ENCODE measurements around the gene MYCBP2.
"Not testable (repeated sequence)": the region's sequence is repeated elsewhere in the genome, so short reads cannot be mapped to it uniquely, and the experiment has no call there.

The MYCBP2 gene

GRCh38 chr13:77198995-77199394 is 127.9 kb downstream of the MYCBP2 start:
- not testable (repeated sequence) for DNase-seq

DNA sequence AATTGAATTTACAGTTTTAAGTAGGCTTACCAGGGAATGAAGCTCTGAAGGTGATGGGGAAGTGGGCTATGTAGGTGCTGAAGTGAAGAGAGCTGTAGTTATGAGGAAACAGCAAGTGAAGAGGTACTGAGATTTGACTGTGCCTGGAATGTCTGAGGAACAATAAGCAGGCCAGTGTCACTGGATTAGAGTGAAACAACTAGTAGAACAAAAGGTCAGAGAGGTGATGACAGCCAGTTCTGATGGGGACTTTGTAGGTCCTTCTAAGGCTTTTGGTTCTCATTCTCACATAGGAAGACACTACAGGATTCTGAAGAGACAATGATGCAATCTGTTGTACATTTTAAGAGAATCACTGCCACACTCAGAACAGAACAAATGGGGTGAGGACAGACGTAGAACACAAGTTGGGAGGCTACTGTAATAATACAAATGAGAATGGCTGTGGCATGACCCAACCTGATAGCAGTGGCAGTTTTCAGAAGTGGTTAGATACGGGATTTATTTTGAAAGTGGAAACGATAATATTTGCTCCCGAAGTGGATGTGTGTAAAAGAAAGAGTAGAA is 130.8 kb downstream of the MYCBP2 start:
- no peak for DNase-seq

- DNase-seq = no peak
Observed at GRCh38 chr13:77190349-77190958, 136.4 kb downstream of the MYCBP2 start.

- no peak for DNase-seq
Observed at GRCh38 chr13:77185721-77186120, 141.2 kb downstream of the MYCBP2 start.

- DNase-seq = no peak
Observed at GRCh38 chr13:77184455-77184854, 142.4 kb downstream of the MYCBP2 start.

DNA sequence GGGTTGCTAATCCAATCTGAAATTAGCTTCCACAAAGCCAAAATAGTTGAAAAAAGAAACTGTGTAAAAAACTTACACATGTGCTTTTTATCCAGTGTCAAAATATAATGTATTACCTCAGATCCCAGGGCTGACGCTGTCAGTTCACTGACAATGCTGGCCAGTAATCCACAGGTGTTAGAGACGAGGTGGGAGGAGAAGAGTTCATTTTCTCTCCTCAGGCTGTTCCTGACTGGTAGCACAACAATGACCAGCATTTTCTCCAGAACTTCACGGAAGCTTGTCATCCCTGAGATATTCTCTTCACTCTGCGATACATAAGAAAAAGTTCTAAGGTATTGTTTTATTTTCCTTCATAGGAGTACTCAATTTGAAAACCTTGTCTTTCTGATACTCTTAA is 146.9 kb downstream of the MYCBP2 start:
- DNase-seq = no peak

DNA sequence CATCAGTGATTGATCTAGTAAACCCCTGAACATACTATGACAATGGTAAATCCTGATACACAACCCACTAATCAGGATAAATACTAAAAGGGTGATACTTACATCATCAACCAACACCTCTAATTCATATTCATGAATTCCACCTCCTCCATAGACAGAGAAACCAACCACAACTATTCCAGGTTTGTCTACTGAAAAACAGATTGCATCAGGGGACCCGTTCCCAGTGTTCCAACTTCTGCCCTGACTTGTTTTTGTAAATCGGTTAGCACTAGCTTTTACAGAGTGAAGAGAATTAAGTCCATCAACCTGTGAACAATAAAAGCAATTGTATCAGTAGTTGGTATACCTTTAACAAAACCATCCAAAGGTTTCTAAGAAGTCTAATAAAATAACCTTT is 149.2 kb downstream of the MYCBP2 start:
- DNase-seq = no peak

- DNase-seq = no peak
Observed at GRCh38 chr13:77176350-77176749, 150.5 kb downstream of the MYCBP2 start.

DNA sequence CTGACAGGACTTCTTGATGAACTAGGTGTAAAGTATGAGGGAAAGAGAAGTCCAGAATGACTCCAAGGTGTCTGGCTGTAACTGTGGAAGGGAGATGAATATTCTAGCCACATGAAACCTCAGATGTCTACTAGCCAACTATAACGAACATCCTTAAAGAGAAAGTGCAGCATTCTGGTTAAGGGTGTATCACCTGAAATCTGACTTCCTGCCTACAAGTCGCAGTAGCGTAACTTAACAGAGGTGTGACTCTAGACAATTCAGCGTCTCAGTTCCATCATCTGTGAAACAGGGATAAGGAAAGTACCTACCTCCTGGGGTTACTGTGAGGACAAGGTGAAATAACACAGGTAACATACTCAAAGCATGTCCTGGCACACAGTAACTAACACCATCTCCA is 154.2 kb downstream of the MYCBP2 start:
- DNase-seq = no peak

GRCh38 chr13:77171451-77171850 is 155.4 kb downstream of the MYCBP2 start:
- no peak for DNase-seq

- no peak for DNase-seq
Observed at GRCh38 chr13:77168237-77168636, 158.7 kb downstream of the MYCBP2 start.

- DNase-seq = no peak
Observed at GRCh38 chr13:77150651-77151050, 176.2 kb downstream of the MYCBP2 start.

GRCh38 chr13:77143431-77143830 is 183.5 kb downstream of the MYCBP2 start:
- no peak for DNase-seq

DNA sequence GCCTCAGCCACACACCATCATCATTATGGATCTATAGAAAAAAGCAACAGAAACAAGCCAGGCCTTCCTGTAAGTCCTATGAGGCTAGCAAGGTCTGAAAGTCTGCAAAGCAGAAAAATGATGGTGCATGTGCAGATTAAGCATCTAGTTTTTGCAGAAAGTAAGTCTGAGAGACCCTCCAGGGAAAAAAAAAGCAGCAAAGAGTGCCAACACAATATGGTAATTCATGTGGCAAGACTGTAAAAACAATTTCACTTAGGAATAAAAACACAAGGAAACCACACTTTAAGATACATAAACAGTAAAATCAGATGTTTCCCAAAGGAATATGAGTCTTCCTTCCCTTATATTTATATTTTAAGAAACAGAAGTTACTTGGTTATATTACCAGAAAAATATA is 187.6 kb downstream of the MYCBP2 start:
- no peak for DNase-seq

DNA sequence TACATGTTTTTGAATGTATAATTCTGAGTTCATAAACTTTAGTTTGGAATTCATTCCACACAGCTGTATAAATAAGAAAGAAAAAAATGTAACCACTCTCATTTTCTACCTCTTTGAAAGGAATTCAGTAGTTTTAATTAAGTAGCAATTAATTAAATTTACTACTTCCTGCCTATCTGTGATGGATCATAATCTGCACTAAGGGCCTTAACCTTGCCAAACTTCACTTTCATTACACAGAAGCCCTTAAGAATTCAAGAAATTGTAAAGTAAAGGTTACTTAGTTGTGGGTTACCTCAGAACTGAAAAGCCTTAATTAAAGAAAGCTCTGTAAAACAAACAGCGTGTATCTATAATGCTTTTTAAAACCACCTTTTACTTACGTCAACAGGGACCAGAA is 188.1 kb downstream of the MYCBP2 start:
- DNase-seq = no peak

DNA sequence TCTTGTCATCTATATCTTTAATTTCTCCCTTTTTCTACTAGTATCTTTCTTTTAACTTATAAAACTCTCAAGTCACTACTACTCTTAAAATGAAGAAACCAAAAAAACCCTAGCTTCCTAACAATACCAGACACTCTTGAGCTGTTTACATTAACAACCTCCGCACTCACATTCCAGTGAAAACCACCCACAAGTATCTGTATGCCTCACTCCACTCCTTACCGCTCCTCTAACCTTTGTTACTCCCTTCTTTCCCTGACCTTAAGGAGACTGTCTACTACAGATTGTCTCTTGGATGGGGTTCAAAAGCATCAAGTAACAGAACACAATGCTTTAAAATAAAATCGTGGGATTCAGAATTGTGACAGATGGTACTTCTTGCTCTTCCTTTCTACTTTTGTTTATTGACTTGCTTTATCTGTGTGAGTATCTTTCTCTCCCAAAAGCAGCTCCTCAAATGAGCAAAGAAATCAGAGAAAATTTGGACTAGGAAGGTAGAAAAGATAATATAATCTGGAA is 189.9 kb downstream of the MYCBP2 start:
- DNase-seq = no peak

GRCh38 chr13:77124423-77124822 is 202.5 kb downstream of the MYCBP2 start:
- no peak for DNase-seq

DNA sequence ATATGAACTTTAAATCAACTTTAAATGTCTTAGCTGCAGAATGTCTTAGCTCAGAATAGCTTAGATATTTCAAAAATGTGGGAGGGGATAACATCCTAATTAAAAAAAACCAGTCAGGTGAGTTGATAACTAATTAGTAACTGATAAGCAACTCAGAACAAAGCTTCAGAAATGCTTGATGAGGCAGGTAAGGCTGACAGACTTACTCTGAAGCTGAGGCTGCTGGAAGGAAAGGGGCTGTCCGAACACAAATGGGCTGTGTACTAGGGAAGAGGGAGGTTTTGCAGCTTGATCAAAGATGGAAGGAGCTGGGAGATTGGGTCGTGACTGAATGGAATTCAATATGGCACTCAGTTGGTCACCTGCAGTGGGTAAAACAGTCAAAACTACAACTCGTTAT is 208.8 kb downstream of the MYCBP2 start:
- no peak for DNase-seq

- no peak for DNase-seq
Observed at GRCh38 chr13:77114271-77114670, 212.6 kb downstream of the MYCBP2 start.

DNA sequence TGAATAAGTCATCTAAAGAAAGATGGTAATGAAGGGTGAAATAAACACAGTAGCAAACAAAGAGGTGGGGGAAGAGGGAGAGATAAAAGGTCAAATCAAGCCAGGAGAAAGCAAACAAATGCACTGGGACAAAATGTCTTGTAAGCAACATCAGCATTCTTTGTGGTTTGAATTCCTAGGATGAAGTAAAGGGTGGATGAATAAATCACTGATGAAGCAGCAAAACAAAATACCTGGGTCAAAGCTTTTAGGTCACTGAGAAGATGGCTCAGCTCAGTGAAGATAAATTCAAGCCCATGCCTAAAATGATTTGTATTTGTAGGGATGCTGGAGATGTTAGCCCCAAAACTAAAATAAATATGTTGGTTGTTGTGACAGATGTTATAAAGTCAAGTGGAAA is 213.4 kb downstream of the MYCBP2 start:
- no peak for DNase-seq

GRCh38 chr13:77105051-77105450 is 221.8 kb downstream of the MYCBP2 start:
- DNase-seq = no peak

DNA sequence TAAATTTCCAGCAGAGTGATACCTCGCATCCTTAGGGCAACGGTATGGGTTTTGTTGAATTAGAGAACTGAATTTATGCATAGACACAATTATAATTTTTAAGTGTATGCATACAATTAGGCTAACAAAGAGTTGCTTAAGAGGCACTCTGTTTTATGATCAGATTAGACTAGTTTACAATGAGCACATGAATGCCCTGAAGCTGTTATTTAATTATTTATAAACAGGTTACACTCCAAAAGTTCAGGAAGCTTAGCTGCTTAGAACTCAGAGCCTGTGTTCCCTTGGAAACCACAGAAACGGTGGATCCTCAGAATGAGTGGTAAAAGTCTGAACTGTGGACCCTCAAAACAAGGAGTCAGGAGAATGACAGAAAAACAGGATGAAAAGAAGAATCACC is 227.5 kb downstream of the MYCBP2 start:
- no peak for DNase-seq

DNA sequence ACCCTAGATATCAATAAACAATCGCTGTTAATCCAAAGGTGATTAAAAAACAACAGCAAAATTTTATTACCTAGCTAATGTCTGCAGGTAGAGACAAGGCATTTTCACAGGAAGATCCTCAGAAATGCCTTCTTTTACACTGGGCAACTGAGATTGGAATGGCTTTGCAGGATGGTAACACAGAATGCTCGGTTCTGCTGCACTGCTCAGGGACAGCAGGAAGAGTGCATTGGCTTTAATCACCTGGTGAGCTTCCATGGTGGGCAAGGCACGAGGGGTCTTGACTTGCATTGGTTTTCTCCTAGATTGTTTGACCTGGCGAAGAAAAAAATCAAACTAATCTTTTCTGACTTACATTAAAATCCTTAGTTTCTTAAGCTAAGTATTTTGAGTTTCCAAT is 231.6 kb downstream of the MYCBP2 start:
- DNase-seq = no peak

DNA sequence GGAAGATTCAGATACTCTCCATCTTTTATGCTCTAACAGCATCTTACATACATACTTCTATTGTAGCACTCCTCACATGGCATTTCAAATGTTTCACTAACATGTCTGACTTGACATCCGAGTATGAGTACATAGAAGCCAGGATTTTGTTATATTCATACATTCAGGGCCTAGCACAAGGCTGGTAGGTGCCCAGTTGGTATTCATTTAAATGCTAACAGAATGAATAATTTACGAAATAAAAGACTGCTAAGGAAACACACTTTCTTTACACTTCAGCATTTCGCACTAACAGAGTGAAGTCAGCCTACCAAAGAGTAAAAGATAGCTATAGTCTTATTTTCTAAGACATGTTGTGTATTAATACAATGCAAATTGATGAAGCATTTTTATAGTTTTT is 232.1 kb downstream of the MYCBP2 start:
- no peak for DNase-seq

DNA sequence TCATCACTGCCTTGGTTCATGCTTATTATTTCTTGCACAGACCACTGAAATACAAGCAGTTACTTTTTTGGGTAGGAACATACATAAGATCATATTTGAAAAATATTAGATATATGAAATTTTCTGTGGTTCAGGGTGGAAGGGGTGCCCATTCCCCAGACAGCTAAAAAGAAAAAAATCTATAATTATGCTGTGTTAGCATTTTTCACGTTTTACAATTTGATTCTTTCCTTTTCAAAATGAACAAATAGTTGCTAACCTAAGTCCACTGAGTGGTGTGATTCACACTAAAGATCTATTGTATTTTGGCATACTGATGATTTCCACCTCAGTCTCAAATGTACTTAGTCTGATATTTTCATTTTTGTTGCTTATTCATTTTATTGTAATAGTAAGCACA is 233.2 kb downstream of the MYCBP2 start:
- no peak for DNase-seq

All from NCI-H510A treated with DMSO at 0.1 percent for 48 hours (cell line).